Measurements from ENCODE around the gene RNPC3. TPM values are rescaled to one million over a fixed set of nuclear protein-coding genes. Genes with fewer than 3 reads are reported as not detected.

RNPC3 gene, protein sequence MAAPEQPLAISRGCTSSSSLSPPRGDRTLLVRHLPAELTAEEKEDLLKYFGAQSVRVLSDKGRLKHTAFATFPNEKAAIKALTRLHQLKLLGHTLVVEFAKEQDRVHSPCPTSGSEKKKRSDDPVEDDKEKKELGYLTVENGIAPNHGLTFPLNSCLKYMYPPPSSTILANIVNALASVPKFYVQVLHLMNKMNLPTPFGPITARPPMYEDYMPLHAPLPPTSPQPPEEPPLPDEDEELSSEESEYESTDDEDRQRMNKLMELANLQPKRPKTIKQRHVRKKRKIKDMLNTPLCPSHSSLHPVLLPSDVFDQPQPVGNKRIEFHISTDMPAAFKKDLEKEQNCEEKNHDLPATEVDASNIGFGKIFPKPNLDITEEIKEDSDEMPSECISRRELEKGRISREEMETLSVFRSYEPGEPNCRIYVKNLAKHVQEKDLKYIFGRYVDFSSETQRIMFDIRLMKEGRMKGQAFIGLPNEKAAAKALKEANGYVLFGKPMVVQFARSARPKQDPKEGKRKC
- total RNA-seq: 10 to 100 TPM; 38.6 to 41.1 TPM

GRCh38 chr1:103525607-103526507, at the start of gene RNPC3:
Gene RNPC3 (plus strand): TSS chr1:103525699. CDS start chr1:103526071, 372 bp downstream.
- Histone ChIP-seq H3K27ac (peak within 1 kb of the TSS; percentile 93 to 94), H3K27me3 (replicated peaks; ENCODE audit: insufficient read depth) (no peaks in the 10 kb centered on the region), H3K9me3 (no peaks in the 10 kb centered on the region), H3K36me3 (no peaks in the 10 kb centered on the region), H3K4me3 (peak within 1 kb of the TSS; percentile 96), H3K4me1 (ENCODE audit: control insufficient read depth in 1 of 2, low read depth in 2 of 2) (peaks cover 22 to 27% of the 10 kb centered on the region in 2 donors)
- DNase-seq (ENCODE audit: low spot score): peak; percentile 59
- peak; percentile 93 for ATAC-seq (ENCODE audit: insufficient number of reproducible peaks, low FRiP score, low read depth)
- no peak for TF ChIP-seq CTCF (IDR thresholded peaks at IDR 0.05)

- no peak for DNase-seq (ENCODE audit: low spot score)
- H3K9me3 ChIP-seq: no peaks in the 10 kb centered on the region
Observed at GRCh38 chr1:103477101-103477500, 48.4 kb upstream of the RNPC3 start.

DNA sequence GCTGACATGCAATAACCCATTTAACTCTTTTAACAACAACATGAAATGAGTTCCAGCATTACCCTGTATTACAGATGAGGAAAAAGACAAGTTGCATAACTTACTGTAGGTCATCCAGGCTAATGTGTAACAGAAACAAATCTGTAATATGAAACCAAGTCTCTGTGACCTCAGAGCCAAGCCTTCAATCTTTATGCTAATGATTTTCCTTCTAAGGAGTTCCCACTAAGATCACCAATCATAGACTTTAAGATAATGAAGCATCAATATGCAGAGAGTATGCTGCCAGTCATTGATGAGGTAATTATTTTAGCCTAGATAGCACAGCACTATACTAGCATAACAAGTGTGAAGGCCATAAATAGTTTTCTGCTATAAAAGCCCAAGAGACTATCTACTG, 35.6 kb upstream of the RNPC3 start:
- no peaks in the 10 kb centered on the region for H3K36me3 ChIP-seq
- DNase-seq (ENCODE audit: low spot score) (no peak), ATAC-seq (ENCODE audit: insufficient number of reproducible peaks, low FRiP score, low read depth) (no peak)
- no peak overlapping the region for H3K27ac ChIP-seq
- TF ChIP-seq CTCF (IDR thresholded peaks at IDR 0.05): no peak
- H3K27me3 ChIP-seq (replicated peaks; ENCODE audit: insufficient read depth): no peaks in the 10 kb centered on the region
- H3K9me3 ChIP-seq: no peaks in the 10 kb centered on the region
- H3K4me1 ChIP-seq (ENCODE audit: control insufficient read depth in 1 of 2, low read depth in 2 of 2): no peaks in the 10 kb centered on the region
- no peak overlapping the region for H3K4me3 ChIP-seq

More at GRCh38 chr1:103477101-103477500, 48.4 kb upstream of the RNPC3 start:
- no peak for ATAC-seq (ENCODE audit: insufficient number of reproducible peaks, low FRiP score, low read depth)
- Histone ChIP-seq H3K27me3 (replicated peaks; ENCODE audit: insufficient read depth) (no peaks in the 10 kb centered on the region), H3K4me3 (no peak overlapping the region), H3K36me3 (no peaks in the 10 kb centered on the region), H3K4me1 (ENCODE audit: control insufficient read depth in 1 of 2, low read depth in 2 of 2) (no peaks in the 10 kb centered on the region), H3K27ac (no peak overlapping the region)
- no peak for TF ChIP-seq CTCF (IDR thresholded peaks at IDR 0.05)

- H3K4me1 ChIP-seq (ENCODE audit: control insufficient read depth in 1 of 2, low read depth in 2 of 2): no peaks in the 10 kb centered on the region
- no peak for ATAC-seq (ENCODE audit: insufficient number of reproducible peaks, low FRiP score, low read depth)
Observed at GRCh38 chr1:103492003-103492625, 33.4 kb upstream of the RNPC3 start.

More at GRCh38 chr1:103492003-103492625, 33.4 kb upstream of the RNPC3 start:
- H3K27ac ChIP-seq: no peak overlapping the region
- DNase-seq (ENCODE audit: low spot score): no peak
- no peak for TF ChIP-seq CTCF (IDR thresholded peaks at IDR 0.05)
- H3K9me3 ChIP-seq: no peaks in the 10 kb centered on the region
- no peaks in the 10 kb centered on the region for H3K27me3 ChIP-seq (replicated peaks; ENCODE audit: insufficient read depth)
- no peak overlapping the region for H3K4me3 ChIP-seq
- H3K36me3 ChIP-seq: no peaks in the 10 kb centered on the region

All from thoracic aorta (tissue), 2 donors.